ENCODE results near the gene SLC34A3. TPM values are rescaled to one million over a fixed set of nuclear protein-coding genes. Genes with fewer than 3 reads are reported as not detected.

Gene SLC34A3
- total RNA-seq, 1 experiment from 2014 or later, result not detected

DNA sequence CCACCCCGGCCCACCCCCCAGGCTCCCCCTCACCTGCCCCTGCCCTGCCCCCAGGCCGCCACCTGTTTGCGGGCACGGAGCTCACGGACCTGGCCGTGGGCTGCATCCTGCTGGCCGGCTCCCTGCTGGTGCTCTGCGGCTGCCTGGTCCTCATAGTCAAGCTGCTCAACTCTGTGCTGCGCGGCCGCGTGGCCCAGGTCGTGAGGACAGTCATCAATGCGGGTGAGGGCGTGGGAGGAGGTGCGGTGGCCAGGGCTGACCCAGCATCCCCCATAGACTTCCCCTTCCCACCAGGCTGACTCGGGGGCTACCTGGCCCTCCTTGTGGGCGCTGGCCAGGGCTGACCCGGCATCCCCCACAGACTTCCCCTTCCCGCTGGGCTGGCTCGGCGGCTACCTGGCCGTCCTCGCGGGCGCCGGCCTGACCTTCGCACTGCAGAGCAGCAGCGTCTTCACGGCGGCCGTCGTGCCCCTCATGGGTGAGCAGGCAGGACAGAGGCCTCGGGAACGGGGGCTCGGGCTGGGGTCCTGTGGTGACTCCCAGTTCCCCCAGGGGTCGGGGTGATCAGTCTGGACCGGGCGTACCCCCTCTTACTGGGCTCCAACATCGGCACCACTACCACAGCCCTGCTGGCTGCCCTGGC lies 3.5 kb downstream of the SLC34A3 start:
- DNase-seq (ENCODE audit: low spot score), result no peak
- Histone ChIP-seq H3K4me1 (ENCODE audit: insufficient read depth, low read length, poor library complexity, severe bottlenecking) (peaks cover 17% of the 10 kb centered on the region), H3K9me3 (ENCODE audit: low read depth, low read length, poor library complexity, severe bottlenecking) (no peaks in the 10 kb centered on the region), H3K27me3 (replicated peaks; ENCODE audit: insufficient read depth, low read depth, low read length, poor library complexity) (no peaks in the 10 kb centered on the region), H3K27ac (ENCODE audit: low read depth, low read length, poor library complexity, severe bottlenecking) (no peak overlapping the region), H3K4me3 (ENCODE audit: low read depth, low read length, poor library complexity, severe bottlenecking) (no peak overlapping the region), H3K36me3 (ENCODE audit: insufficient read depth, low read length, poor library complexity, severe bottlenecking) (no peaks in the 10 kb centered on the region)
- POLR2A ChIA-PET (ENCODE audit: low non-redundant PET), result interaction anchor here (0.6 kb wide), 1 partner anchor 147 kb away, joined by 4 read pairs; the partner anchor contains the start of gene MAN1B1
- TF ChIP-seq, protein P1, sequence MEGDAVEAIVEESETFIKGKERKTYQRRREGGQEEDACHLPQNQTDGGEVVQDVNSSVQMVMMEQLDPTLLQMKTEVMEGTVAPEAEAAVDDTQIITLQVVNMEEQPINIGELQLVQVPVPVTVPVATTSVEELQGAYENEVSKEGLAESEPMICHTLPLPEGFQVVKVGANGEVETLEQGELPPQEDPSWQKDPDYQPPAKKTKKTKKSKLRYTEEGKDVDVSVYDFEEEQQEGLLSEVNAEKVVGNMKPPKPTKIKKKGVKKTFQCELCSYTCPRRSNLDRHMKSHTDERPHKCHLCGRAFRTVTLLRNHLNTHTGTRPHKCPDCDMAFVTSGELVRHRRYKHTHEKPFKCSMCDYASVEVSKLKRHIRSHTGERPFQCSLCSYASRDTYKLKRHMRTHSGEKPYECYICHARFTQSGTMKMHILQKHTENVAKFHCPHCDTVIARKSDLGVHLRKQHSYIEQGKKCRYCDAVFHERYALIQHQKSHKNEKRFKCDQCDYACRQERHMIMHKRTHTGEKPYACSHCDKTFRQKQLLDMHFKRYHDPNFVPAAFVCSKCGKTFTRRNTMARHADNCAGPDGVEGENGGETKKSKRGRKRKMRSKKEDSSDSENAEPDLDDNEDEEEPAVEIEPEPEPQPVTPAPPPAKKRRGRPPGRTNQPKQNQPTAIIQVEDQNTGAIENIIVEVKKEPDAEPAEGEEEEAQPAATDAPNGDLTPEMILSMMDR (conservative IDR thresholded peaks at IDR 0.05; ENCODE audit: low read depth, low read length), result no peak
- TF ChIP-seq EZH2 (IDR thresholded peaks at IDR 0.05; ENCODE audit: borderline replicate concordance, low read depth, low read length, poor library complexity, severe bottlenecking), result no peak
- no TSS peak for BruUV-seq (replicated peaks)
- CTCF ChIA-PET, result interaction anchor here (0.9 to 1.6 kb wide), 2 partner anchors 11 to 147 kb away, joined by 3 read pairs; partner anchors contain the start of gene MAN1B1
- intact Hi-C loops (cut with micrococcal nuclease; ENCODE audit: unreplicated experiment), result no loop called here

DNA sequence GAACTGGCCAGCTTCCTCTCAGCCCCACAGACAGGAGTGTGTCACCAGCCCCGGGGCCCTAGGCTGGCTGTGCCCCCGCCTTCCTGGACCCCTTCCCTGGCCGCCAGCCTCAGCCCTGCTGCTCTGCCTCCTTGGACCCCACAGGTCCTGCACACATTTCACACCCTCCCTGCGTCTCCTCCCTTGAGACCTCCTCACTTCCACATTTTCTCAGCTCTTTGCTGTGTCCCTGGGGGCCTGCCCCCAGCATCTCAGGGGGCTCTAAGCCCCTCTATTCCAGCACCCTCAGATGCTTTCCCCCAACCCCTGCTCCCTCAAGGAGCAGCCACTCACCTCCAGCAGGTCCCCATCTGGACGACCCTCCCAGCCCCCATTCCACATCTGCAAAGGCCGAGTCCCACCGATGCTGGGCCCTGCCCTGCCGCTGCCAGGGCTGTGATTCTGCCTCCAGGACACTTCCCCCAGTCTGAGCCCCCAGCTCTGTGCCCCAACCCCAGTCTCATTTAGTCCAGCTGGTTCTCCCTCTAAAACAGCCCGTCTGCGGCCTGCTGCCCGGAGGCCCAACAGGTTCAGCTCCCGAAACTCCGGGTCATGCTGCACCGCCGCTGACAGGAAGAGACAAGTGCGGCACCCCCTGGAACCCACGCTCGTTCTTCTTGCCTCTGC lies 4.2 kb downstream of the SLC34A3 start:
- intact Hi-C loops (cut with micrococcal nuclease; ENCODE audit: unreplicated experiment), result loop anchor here (5.0 kb wide), 1 partner anchor 188 kb away; the partner anchor contains the start of gene NPDC1
- Histone ChIP-seq H3K4me1 (ENCODE audit: insufficient read depth, low read length, poor library complexity, severe bottlenecking) (peaks cover 17% of the 10 kb centered on the region), H3K27ac (ENCODE audit: low read depth, low read length, poor library complexity, severe bottlenecking) (no peak overlapping the region), H3K27me3 (replicated peaks; ENCODE audit: insufficient read depth, low read depth, low read length, poor library complexity) (no peaks in the 10 kb centered on the region), H3K36me3 (ENCODE audit: insufficient read depth, low read length, poor library complexity, severe bottlenecking) (no peaks in the 10 kb centered on the region), H3K4me3 (ENCODE audit: low read depth, low read length, poor library complexity, severe bottlenecking) (no peak overlapping the region), H3K9me3 (ENCODE audit: low read depth, low read length, poor library complexity, severe bottlenecking) (no peaks in the 10 kb centered on the region)
- no peak for DNase-seq (ENCODE audit: low spot score)
- no TSS peak for BruUV-seq (replicated peaks)
- CTCF ChIA-PET, result interaction anchor here (0.9 to 1.6 kb wide), 2 partner anchors 12 to 148 kb away, joined by 3 read pairs; partner anchors contain the start of gene MAN1B1
- TF ChIP-seq, protein P1 (conservative IDR thresholded peaks at IDR 0.05; ENCODE audit: low read depth, low read length), result no peak
- TF ChIP-seq EZH2 (IDR thresholded peaks at IDR 0.05; ENCODE audit: borderline replicate concordance, low read depth, low read length, poor library complexity, severe bottlenecking), result no peak
- POLR2A ChIA-PET (ENCODE audit: low non-redundant PET), result no interaction called here

DNA sequence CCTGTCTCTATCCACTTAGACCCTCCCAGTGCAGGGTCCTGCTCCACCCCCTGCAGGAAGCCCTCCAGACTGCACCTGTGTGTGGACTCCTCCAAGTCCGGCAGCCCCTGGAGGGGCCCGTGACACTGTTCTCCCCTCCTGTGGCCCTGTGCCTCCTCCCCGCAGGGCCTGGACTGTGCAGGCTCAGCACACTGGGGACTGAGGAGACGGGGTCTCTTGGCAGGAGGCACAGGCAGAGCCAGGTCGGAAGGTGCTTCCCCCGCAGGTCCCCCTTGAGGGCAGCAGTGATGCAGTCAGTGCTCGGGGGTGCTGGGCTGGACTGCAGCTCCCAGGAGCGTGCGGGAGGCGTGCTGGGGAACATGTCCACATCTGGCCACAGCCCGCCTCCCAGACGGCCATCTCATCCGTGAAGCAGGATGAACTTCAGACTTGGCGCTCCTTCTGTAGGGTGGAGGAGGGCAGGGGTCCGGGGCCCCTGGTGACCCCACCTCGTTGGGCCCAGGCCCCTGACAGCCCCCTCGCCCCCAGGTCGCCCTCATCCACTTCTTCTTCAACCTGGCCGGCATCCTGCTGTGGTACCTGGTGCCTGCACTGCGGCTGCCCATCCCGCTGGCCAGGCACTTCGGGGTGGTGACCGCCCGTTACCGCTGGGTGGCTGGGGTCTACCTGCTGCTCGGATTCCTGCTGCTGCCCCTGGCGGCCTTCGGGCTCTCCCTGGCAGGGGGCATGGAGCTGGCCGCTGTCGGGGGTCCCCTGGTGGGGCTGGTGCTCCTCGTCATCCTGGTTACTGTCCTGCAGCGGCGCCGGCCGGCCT lies 4.9 kb downstream of the SLC34A3 start:
- CTCF ChIA-PET, result interaction anchor here (0.6 to 1.6 kb wide), 5 partner anchors 12 to 165 kb away, joined by 3 to 22 read pairs (median 5); partner anchors contain the start of genes NELFB and SAPCD2

More for the DNA sequence above, 4.9 kb downstream of the SLC34A3 start:
- TF ChIP-seq, protein P1 (conservative IDR thresholded peaks at IDR 0.05; ENCODE audit: low read depth, low read length), result no peak
- no peak for TF ChIP-seq EZH2 (IDR thresholded peaks at IDR 0.05; ENCODE audit: borderline replicate concordance, low read depth, low read length, poor library complexity, severe bottlenecking)
- Histone ChIP-seq H3K4me1 (ENCODE audit: insufficient read depth, low read length, poor library complexity, severe bottlenecking) (peaks cover 17% of the 10 kb centered on the region), H3K27me3 (replicated peaks; ENCODE audit: insufficient read depth, low read depth, low read length, poor library complexity) (no peaks in the 10 kb centered on the region), H3K4me3 (ENCODE audit: low read depth, low read length, poor library complexity, severe bottlenecking) (no peak overlapping the region), H3K27ac (ENCODE audit: low read depth, low read length, poor library complexity, severe bottlenecking) (no peak overlapping the region), H3K9me3 (ENCODE audit: low read depth, low read length, poor library complexity, severe bottlenecking) (no peaks in the 10 kb centered on the region), H3K36me3 (ENCODE audit: insufficient read depth, low read length, poor library complexity, severe bottlenecking) (no peaks in the 10 kb centered on the region)
- POLR2A ChIA-PET (ENCODE audit: low non-redundant PET), result no interaction called here
- intact Hi-C loops (cut with micrococcal nuclease; ENCODE audit: unreplicated experiment), result loop anchor here (5.0 kb wide), 1 partner anchor 188 kb away; the partner anchor contains the start of gene NPDC1
- no TSS peak for BruUV-seq (replicated peaks)
- DNase-seq (ENCODE audit: low spot score), result no peak

Measured in A673 (cell line).